Esophagus squamous epithelium (tissue), 4 donors: ENCODE results near the gene PLD6.

ENCODE experiments used
- POLR2A ChIP-seq, 4 donors: fragments of 450-650 bp; IDR thresholded peaks; one replicate each; pipeline ENCODE4 v1.6.1; 2017; ENCODE audit warnings: antibody characterized with exemption in 4 of 4, mild to moderate bottlenecking in 4 of 4, moderate library complexity in 3 of 4
- TF ChIP-seq, protein P1 (sequence below), 6 experiments: fragments of 450-650 bp in 4 of 6; fragments of 200-600 bp in 2 of 6; sonication (generic) in 2 of 6; IDR thresholded peaks; one replicate each; pipeline ENCODE4 v1.5.1; 2016 to 2019; ENCODE audit warnings: antibody characterized with exemption in 6 of 6, mild to moderate bottlenecking in 4 of 6, moderate library complexity in 4 of 6

DNA sequence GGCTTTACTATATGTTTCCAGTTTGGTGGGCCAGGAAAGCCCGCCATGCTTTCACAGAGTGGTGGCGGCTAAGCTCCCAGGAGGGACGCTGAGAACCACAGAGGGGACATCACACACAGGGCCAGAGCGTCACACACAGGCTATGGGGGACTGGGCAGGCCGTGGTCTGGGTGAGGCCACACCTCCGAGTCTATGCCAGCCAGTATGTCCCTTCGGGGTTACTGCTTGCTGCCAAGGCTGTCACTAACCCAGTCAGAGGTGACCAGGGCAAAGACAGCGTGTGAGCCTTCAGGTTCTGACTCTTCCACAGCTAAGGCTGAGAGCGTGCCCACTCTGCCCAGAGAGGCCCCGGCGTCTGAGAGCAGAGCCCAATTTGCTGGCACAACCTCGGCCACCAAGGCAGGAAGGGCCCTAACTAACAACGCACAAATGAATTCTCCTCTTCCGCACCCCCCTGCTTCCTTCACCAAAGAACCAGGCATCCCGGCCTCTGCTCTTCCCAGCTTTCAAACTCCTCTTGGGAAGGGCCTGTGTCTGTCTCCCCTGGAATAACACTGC lies 2.9 kb downstream of the PLD6 start:
- TF ChIP-seq, protein P1, sequence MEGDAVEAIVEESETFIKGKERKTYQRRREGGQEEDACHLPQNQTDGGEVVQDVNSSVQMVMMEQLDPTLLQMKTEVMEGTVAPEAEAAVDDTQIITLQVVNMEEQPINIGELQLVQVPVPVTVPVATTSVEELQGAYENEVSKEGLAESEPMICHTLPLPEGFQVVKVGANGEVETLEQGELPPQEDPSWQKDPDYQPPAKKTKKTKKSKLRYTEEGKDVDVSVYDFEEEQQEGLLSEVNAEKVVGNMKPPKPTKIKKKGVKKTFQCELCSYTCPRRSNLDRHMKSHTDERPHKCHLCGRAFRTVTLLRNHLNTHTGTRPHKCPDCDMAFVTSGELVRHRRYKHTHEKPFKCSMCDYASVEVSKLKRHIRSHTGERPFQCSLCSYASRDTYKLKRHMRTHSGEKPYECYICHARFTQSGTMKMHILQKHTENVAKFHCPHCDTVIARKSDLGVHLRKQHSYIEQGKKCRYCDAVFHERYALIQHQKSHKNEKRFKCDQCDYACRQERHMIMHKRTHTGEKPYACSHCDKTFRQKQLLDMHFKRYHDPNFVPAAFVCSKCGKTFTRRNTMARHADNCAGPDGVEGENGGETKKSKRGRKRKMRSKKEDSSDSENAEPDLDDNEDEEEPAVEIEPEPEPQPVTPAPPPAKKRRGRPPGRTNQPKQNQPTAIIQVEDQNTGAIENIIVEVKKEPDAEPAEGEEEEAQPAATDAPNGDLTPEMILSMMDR (IDR thresholded peaks at IDR 0.05), result no peak
- TF ChIP-seq POLR2A (IDR thresholded peaks at IDR 0.05), result no peak
